ENCODE measurements around the gene GAL3ST1. TPM values are rescaled to one million over a fixed set of nuclear protein-coding genes. Genes with fewer than 3 reads are reported as not detected.
"Not testable (repeated sequence)": the region's sequence is repeated elsewhere in the genome, so short reads cannot be mapped to it uniquely, and the experiment has no call there.

Gene GAL3ST1
- total RNA-seq, 4 donors from 2014 or later, result 1.2 to 3.2 (median 1.9) TPM

DNA sequence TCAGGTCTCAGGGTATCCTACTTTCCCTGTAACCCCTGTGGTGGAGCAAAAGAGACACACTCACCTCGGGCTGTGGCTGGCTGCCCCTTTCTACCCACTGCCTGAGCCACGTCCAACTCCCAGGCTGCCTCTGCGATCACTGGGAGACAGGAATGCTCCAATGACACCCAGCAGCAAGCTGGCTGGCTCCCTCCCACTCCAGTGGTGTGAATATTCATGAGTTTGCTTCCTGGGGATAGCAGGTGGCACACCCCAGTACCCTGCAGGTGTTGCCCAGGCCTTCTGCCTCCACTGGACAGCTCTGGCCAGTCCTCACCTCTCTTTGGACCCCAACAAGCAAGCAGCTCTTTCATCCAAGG is 9.7 kb downstream of the GAL3ST1 start:
- intact Hi-C loops (cut with DNase I), result no loop called here
- Histone ChIP-seq H3K4me3 (no peak overlapping the region), H3K36me3 (no peaks in the 10 kb centered on the region), H3K27me3 (peaks cover 0 to 10% (median 0%) of the 10 kb centered on the region in 4 donors), H3K4me1 (no peaks in the 10 kb centered on the region), H3K27ac (replicated peaks in 1 of 4) (no peak overlapping the region), H3K9me3 (no peaks in the 10 kb centered on the region)
- TF ChIP-seq POLR2A (IDR thresholded peaks at IDR 0.05; ENCODE audit: low read depth) (no peak), EP300 (IDR thresholded peaks at IDR 0.05) (no peak), POLR2AphosphoS5 (IDR thresholded peaks at IDR 0.05) (no peak)
- TF ChIP-seq, protein P1, sequence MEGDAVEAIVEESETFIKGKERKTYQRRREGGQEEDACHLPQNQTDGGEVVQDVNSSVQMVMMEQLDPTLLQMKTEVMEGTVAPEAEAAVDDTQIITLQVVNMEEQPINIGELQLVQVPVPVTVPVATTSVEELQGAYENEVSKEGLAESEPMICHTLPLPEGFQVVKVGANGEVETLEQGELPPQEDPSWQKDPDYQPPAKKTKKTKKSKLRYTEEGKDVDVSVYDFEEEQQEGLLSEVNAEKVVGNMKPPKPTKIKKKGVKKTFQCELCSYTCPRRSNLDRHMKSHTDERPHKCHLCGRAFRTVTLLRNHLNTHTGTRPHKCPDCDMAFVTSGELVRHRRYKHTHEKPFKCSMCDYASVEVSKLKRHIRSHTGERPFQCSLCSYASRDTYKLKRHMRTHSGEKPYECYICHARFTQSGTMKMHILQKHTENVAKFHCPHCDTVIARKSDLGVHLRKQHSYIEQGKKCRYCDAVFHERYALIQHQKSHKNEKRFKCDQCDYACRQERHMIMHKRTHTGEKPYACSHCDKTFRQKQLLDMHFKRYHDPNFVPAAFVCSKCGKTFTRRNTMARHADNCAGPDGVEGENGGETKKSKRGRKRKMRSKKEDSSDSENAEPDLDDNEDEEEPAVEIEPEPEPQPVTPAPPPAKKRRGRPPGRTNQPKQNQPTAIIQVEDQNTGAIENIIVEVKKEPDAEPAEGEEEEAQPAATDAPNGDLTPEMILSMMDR (IDR thresholded peaks at IDR 0.05), result no peak
- DNase-seq (ENCODE audit: extremely low spot score), result no peak
- 29% methylated on average over 1 of the region's 3 CpGs for WGBS

DNA sequence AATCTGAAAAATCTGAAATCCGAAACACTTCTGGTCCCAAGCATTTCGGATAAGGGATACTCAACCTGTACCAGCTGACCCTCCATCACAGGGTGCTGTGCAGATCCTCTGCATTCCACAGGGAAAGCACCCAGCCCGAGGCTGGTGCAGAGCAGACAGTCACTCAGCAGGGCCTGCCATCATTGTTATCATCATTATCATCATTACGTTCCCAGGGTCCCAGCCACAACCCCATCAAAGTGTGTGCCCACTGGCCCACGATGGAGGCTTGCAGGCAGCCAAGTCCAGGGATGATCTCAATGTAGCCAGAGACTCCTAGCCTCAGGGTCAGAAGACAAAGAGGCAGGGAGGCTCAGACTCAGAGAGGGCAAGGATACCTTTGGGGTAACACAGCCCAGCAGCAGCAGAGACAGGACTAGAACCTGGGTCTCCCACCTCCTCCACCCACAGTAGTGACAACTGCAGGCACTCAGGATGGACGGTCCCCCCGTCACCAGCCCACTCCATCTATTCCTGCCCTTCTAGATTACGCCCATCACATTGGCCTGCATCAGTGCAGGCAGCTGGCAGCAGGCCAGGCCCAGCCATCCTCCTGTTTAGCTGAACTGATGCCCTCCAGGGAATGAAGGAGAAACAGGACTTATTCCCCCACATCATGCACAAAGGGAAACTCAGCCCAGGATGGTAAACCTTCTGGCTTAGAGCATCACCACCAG is 10.3 kb downstream of the GAL3ST1 start:
- no peak for DNase-seq (ENCODE audit: extremely low spot score)
- Histone ChIP-seq H3K4me1 (no peaks in the 10 kb centered on the region), H3K9me3 (no peaks in the 10 kb centered on the region), H3K4me3 (no peak overlapping the region), H3K27me3 (peaks cover 0 to 10% (median 0%) of the 10 kb centered on the region in 4 donors), H3K27ac (replicated peaks in 1 of 4) (no peak overlapping the region), H3K36me3 (no peaks in the 10 kb centered on the region)
- WGBS, result 80% methylated on average over 8 of the region's 8 CpGs
- no peak for TF ChIP-seq POLR2AphosphoS5 (IDR thresholded peaks at IDR 0.05)
- intact Hi-C loops (cut with DNase I), result no loop called here

DNA sequence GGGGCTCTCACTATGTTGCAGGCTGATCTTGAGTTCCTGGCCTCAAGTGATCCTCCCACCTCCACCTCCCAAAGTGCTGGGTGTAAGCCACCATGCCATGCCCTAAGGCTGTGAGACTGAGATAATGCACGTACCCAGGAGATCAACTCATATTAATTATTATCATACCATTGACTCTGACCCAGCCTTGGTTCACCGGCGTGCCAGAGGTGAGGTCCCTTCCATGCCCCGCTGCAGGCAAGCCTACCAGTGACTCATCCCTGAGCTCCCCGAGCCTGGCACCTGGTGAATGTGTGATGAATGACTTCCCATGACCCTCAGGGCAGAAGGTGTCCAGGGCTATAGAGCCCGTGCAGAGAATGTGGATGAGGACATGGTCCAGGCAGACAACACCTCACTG is 12.1 kb downstream of the GAL3ST1 start:
- intact Hi-C loops (cut with DNase I), result no loop called here
- 49% methylated on average over 4 of the region's 6 CpGs for WGBS
- H3K36me3 ChIP-seq, result no peaks in the 10 kb centered on the region

DNA sequence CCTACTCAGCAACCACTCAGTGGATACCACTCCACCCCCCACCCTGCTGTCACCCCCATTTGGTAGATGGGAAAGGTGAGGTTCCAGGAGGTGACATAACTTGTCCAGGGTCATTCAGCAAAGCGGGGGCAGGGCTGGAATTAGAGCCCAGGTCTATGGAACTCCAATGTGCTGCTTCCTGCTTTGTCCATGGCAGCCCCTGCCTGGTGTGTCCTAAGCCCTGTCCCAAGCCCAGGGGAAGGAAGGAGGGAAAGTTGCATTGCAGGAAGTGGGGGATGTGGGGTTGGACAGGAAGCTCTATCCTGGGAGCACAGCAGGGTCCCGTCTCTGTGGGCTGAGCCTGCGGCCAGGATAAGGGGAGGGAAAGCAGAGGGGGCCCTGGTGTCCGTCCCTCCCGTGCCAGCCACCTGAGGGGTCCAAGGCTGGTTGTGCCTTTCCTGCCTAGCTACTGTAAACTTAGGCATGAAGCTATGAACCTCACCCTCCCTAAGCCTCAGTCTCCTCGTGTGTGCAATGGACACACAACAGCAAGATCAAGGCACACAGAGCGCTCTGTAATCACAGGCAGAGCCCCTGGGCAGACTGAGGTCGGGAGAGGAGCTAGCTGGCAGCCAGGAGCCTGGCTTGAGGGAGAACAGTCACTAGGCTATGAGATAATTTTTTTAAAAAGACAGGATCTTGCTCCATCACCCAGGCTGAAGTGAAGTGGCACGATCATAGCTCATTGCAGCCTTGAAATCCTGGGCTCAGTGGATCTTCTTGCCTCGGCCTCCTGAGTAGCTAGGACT is 12.9 kb downstream of the GAL3ST1 start:
- Histone ChIP-seq H3K4me3 (no peak overlapping the region), H3K9me3 (no peaks in the 10 kb centered on the region), H3K27me3 (no peaks in the 10 kb centered on the region), H3K36me3 (no peaks in the 10 kb centered on the region), H3K4me1 (no peaks in the 10 kb centered on the region), H3K27ac (replicated peaks in 1 of 4) (no peak overlapping the region)
- WGBS, result 71% methylated on average over 9 of the region's 10 CpGs
- TF ChIP-seq EP300 (IDR thresholded peaks at IDR 0.05) (no peak), POLR2A (IDR thresholded peaks at IDR 0.05; ENCODE audit: low read depth) (no peak), POLR2AphosphoS5 (IDR thresholded peaks at IDR 0.05) (no peak)
- TF ChIP-seq, protein P1 (IDR thresholded peaks at IDR 0.05), result no peak
- DNase-seq (ENCODE audit: extremely low spot score), result no peak
- intact Hi-C loops (cut with DNase I), result no loop called here

More for the DNA sequence above, 12.1 kb downstream of the GAL3ST1 start:
- TF ChIP-seq, protein P1 (IDR thresholded peaks at IDR 0.05), result no peak
- TF ChIP-seq EP300 (IDR thresholded peaks at IDR 0.05), result no peak
- TF ChIP-seq POLR2AphosphoS5 (IDR thresholded peaks at IDR 0.05), result no peak
- H3K4me3 ChIP-seq, result no peak overlapping the region
- no peak for DNase-seq (ENCODE audit: extremely low spot score)
- H3K27ac ChIP-seq (replicated peaks in 1 of 4), result no peak overlapping the region
- H3K27me3 ChIP-seq, result no peaks in the 10 kb centered on the region
- H3K9me3 ChIP-seq, result no peaks in the 10 kb centered on the region
- H3K4me1 ChIP-seq, result no peaks in the 10 kb centered on the region

DNA sequence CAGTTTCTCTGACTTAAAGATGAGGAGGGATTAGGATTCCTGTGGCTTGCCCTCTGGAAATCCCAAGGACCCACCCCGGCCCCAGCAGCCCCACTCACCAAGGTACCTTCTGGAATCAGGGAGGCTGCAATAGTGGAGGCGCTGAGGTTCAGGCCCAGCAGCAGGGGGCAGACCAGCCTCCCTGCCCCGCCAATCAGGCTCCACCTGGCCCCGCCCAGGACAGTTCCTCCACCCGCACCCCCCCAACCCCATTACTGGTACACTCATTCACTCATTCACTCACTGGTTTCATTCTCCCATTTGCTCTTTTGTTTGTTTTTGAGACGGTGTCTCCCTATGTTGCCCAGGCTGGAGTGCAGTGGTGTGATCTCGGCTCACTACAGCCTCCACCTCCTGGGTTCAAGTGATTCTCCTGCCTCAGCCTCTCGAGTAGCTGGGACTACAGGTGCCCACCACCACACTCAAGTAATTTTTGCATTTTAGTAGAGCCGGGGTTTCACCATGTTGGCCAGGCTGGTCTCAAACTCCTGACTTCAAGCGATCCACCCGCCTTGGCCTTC is 13.7 kb downstream of the GAL3ST1 start:
- DNase-seq (ENCODE audit: extremely low spot score); H3K36me3 ChIP-seq; intact Hi-C loops (cut with DNase I); H3K27me3 ChIP-seq; H3K4me3 ChIP-seq; H3K9me3 ChIP-seq; H3K4me1 ChIP-seq; H3K27ac ChIP-seq (replicated peaks in 1 of 4): not testable (repeated sequence)
- 87% methylated on average over 11 of the region's 11 CpGs for WGBS

Data from esophagus muscularis mucosa (tissue), 4 donors.